Endothelial cell of umbilical vein (primary cell): Measurements from ENCODE around the gene ZNF398. TPM values are rescaled to one million over a fixed set of nuclear protein-coding genes. Genes with fewer than 3 reads are reported as not detected.
"Not testable (repeated sequence)": the region's sequence is repeated elsewhere in the genome, so short reads cannot be mapped to it uniquely, and the experiment has no call there.

Experiments used
- BruUV-seq: library from RNA; stranded (reverse); fragments of 400-500 nt; replicated peaks from 2 replicates; lab custom pipeline; 2021; lab: Mats Ljungman, UMichigan
- CTCF ChIA-PET: fragments of 300-600, 350-600 bp; sonication (Branson Sonifier 250); formaldehyde crosslinking; loops from one replicate; lab custom pipeline; 2021; ENCODE audit warnings: antibody characterized with exemption, inconsistent platforms; lab: Charles Lee
- POLR2A ChIA-PET: fragments of 300-600, 350-600 bp; sonication (Branson Sonifier 250); formaldehyde crosslinking; loops from one replicate; lab custom pipeline; 2021; ENCODE audit warnings: antibody characterized with exemption, inconsistent platforms; lab: Charles Lee
- DNase-seq: peaks from one replicate; pipeline ENCODE4 v3.0.0-alpha.2; 2011; ENCODE audit warnings: low read depth, low spot score
- FAIRE-seq: peaks from 2 replicates; lab custom pipeline; 2011; peaks lifted over from hg19 to GRCh38; lab: Jason Lieb, UNC
- H2AFZ ChIP-seq: 2 replicates; pipeline ENCODE4 v1.6.0; 2012; ENCODE audit warnings: low read depth, low read length, control low read depth, inconsistent platforms
- H3K27ac ChIP-seq: 2 replicates; pipeline ENCODE4 v1.5.1; 2011; ENCODE audit warnings: low read depth, mild to moderate bottlenecking, control low read depth, low read length, moderate library complexity; ENCODE audit not compliant: insufficient read depth
- H3K27me3 ChIP-seq, 2 experiments: 2 replicates each; pipeline versions ENCODE4 v1.6.0 to v1.6.1; 2011; ENCODE audit warnings: low read length in 2 of 2, mixed read lengths in 1 of 2; ENCODE audit not compliant: control insufficient read depth in 2 of 2, insufficient read depth in 2 of 2
- H3K36me3 ChIP-seq, 2 experiments: 2 replicates in 1 of 2; 3 replicates in 1 of 2; pipeline ENCODE4 v1.5.1; 2011; ENCODE audit warnings: low read length in 2 of 2, mild to moderate bottlenecking in 1 of 2, moderate library complexity in 1 of 2; ENCODE audit not compliant: control insufficient read depth in 2 of 2, insufficient read depth in 2 of 2; ENCODE audit errors: extremely low read depth in 1 of 2
- H3K4me1 ChIP-seq: 3 replicates; pipeline ENCODE4 v1.5.1; 2011; ENCODE audit warnings: mild to moderate bottlenecking, low read length; ENCODE audit not compliant: control insufficient read depth, insufficient read depth; ENCODE audit errors: extremely low read depth
- H3K4me2 ChIP-seq: 2 replicates; pipeline ENCODE4 v1.6.1; 2011; ENCODE audit warnings: low read length, control low read depth, mixed read lengths; ENCODE audit not compliant: insufficient read depth
- H3K4me3 ChIP-seq, 3 experiments: fragments of 200-600 bp in 1 of 3; sonication (generic), shearing (Covaris generic) in 1 of 3; replicated peaks in 1 of 3; 2 replicates each; pipeline ENCODE4 v1.5.1; 2011 to 2016; ENCODE audit warnings: control low read depth in 3 of 3, low read length in 3 of 3, mild to moderate bottlenecking in 2 of 3, inconsistent platforms in 1 of 3, low read depth in 1 of 3, moderate library complexity in 1 of 3; ENCODE audit not compliant: insufficient read depth in 1 of 3
- H3K79me2 ChIP-seq: 2 replicates; pipeline ENCODE4 v1.6.0; 2012; ENCODE audit warnings: low read length, inconsistent platforms; ENCODE audit not compliant: control insufficient read depth, insufficient read depth
- H3K9ac ChIP-seq: replicated peaks from 2 replicates; pipeline ENCODE3; 2011; ENCODE audit warnings: low read length, control low read depth; ENCODE audit not compliant: insufficient read depth; ENCODE audit errors: extremely low read depth
- H3K9me1 ChIP-seq: replicated peaks from 3 replicates; pipeline ENCODE4 v1.6.0; 2011; ENCODE audit warnings: mild to moderate bottlenecking, low read length; ENCODE audit not compliant: control insufficient read depth, insufficient read depth; ENCODE audit errors: extremely low read depth
- H3K9me3 ChIP-seq: replicated peaks from 2 replicates; pipeline ENCODE4 v1.5.1; 2012; ENCODE audit warnings: low read length, inconsistent platforms; ENCODE audit not compliant: control insufficient read depth, insufficient read depth
- H4K20me1 ChIP-seq: replicated peaks from 2 replicates; pipeline ENCODE3; 2011; ENCODE audit warnings: mild to moderate bottlenecking, low read length; ENCODE audit not compliant: control insufficient read depth, insufficient read depth; ENCODE audit errors: extremely low read depth
- EZH2 ChIP-seq: IDR thresholded peaks from 2 replicates; pipeline ENCODE4 v1.6.1; 2012; ENCODE audit warnings: borderline replicate concordance, low read depth, mild to moderate bottlenecking, moderate library complexity, low read length, inconsistent platforms; ENCODE audit not compliant: severe bottlenecking
- FOS ChIP-seq: IDR thresholded peaks from 2 replicates; pipeline ENCODE4 v1.6.1; 2011; ENCODE audit warnings: mild to moderate bottlenecking, low read length, moderate library complexity, borderline replicate concordance; ENCODE audit not compliant: insufficient read depth
- GATA2 ChIP-seq: IDR thresholded peaks from 2 replicates; pipeline ENCODE4 v1.7.0; 2011; ENCODE audit warnings: low read depth, mild to moderate bottlenecking, moderate library complexity, mixed read lengths, low read length; ENCODE audit not compliant: insufficient read length, insufficient read depth
- JUN ChIP-seq: IDR thresholded peaks from 2 replicates; pipeline ENCODE4 v1.6.1; 2011; ENCODE audit warnings: borderline replicate concordance, low read depth; ENCODE audit not compliant: insufficient read length, insufficient read depth
- MYC ChIP-seq: IDR thresholded peaks from one replicate; pipeline ENCODE4 v1.6.1; 2011; ENCODE audit warnings: mild to moderate bottlenecking, low read depth, low read length
- POLR2A ChIP-seq: IDR thresholded peaks from 2 replicates; pipeline ENCODE4 v1.6.1; 2012; ENCODE audit warnings: low read depth, mild to moderate bottlenecking, control low read depth, low read length
- POLR2AphosphoS5 ChIP-seq: IDR thresholded peaks from 2 replicates; pipeline ENCODE4 v1.6.1; 2012; ENCODE audit warnings: low read depth, mild to moderate bottlenecking, control low read depth, low read length, moderate library complexity; ENCODE audit not compliant: insufficient read depth
- dilution Hi-C: fragments of 300-500 bp; cut with MboI; formaldehyde crosslinking; loops from one replicate; pipeline ENCODE4 v1.15.0; 2019; ENCODE audit warnings: low sequenced_read_pairs; ENCODE audit not compliant: extremely low pct_ligation_motif_present
- intact Hi-C: fragments of 100-400 bp; cut with micrococcal nuclease; formaldehyde crosslinking; loops from one replicate; pipeline ENCODE4 v1.10.0; 2022
- polyA plus RNA-seq, 4 experiments: library from polyadenylated mRNA; depleted of rRNA in 3 of 4; stranded (reverse) in 3 of 4; unstranded in 1 of 4; fragments of >200 nt; gene quantifications; 2 replicates each; pipeline versions ENCODE4 v1.2.1 to v1.2.3, GENCODE V29; 2011 to 2012; ENCODE audit warnings: missing spikeins in 1 of 4
- total RNA-seq: library from RNA; stranded (reverse); gene quantifications from 2 replicates; pipeline ENCODE4 v1.2.3, GENCODE V29; 2021
- TF ChIP-seq, protein P1 (sequence below), 2 donors: IDR thresholded peaks; 1 replicate in 1 of 2; 2 replicates in 1 of 2; pipeline ENCODE4 v1.5.1; 2011; ENCODE audit warnings: low read length in 2 of 2, mild to moderate bottlenecking in 2 of 2, moderate library complexity in 2 of 2, control low read depth in 1 of 2, inconsistent platforms in 1 of 2, low read depth in 1 of 2; ENCODE audit not compliant: insufficient read depth in 1 of 2; ENCODE audit errors: extremely low read depth in 1 of 2
- TF ChIP-seq, protein P2 (sequence below): IDR thresholded peaks from 2 replicates; pipeline ENCODE4 v1.6.1; 2011; ENCODE audit not compliant: insufficient read depth, insufficient read length

The ZNF398 gene
- total and polyA plus RNA-seq, 2 donors (not counting 3 experiments of a cell fraction or from before 2014, with no cell fraction given): 7.5 to 10.6 TPM

DNA sequence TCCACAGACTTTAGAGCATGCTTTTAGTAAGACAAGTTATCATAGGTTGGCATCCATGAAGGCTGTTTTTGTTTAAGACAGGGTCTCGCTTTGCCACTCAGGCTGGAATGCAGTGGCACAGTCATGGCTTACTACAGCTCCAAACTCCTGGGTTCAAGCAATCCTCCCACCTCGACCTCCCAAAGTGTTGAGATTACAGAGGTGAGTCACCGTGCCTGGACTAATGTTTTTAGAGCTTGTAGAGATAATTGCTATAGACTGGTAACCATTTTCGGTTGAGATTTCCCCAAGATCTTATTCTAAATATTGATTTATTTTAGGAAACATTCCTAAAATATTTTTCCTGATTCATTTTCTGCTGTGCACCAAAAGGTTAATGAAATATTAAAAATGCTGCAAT is 5.4 kb upstream of the ZNF398 start:
- ChIA-PET CTCF (no interaction called here), POLR2A (no interaction called here)
- no peak for DNase-seq
- no TSS peak for BruUV-seq
- no peak overlapping the region for H3K4me2 ChIP-seq
- TF ChIP-seq POLR2A: no peak
- TF ChIP-seq POLR2AphosphoS5: no peak
- TF ChIP-seq JUN: no peak
- TF ChIP-seq GATA2: no peak
- no peak for TF ChIP-seq FOS
- TF ChIP-seq, protein P1, sequence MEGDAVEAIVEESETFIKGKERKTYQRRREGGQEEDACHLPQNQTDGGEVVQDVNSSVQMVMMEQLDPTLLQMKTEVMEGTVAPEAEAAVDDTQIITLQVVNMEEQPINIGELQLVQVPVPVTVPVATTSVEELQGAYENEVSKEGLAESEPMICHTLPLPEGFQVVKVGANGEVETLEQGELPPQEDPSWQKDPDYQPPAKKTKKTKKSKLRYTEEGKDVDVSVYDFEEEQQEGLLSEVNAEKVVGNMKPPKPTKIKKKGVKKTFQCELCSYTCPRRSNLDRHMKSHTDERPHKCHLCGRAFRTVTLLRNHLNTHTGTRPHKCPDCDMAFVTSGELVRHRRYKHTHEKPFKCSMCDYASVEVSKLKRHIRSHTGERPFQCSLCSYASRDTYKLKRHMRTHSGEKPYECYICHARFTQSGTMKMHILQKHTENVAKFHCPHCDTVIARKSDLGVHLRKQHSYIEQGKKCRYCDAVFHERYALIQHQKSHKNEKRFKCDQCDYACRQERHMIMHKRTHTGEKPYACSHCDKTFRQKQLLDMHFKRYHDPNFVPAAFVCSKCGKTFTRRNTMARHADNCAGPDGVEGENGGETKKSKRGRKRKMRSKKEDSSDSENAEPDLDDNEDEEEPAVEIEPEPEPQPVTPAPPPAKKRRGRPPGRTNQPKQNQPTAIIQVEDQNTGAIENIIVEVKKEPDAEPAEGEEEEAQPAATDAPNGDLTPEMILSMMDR (IDR thresholded peaks at IDR 0.05; ENCODE audit: extremely low read depth in 1 of 2, insufficient read depth in 1 of 2, low read depth in 1 of 2, low read length in 2 of 2): no peak
- TF ChIP-seq EZH2: no peak
- no peak for TF ChIP-seq MYC
- TF ChIP-seq, protein P2, sequence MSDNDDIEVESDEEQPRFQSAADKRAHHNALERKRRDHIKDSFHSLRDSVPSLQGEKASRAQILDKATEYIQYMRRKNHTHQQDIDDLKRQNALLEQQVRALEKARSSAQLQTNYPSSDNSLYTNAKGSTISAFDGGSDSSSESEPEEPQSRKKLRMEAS: no peak
- H3K36me3 ChIP-seq: no peaks in the 10 kb centered on the region
- no peaks in the 10 kb centered on the region for H3K4me1 ChIP-seq
- no peak overlapping the region for H3K27ac ChIP-seq
- H3K4me3 ChIP-seq: no peak overlapping the region
- H3K79me2 ChIP-seq: no peaks in the 10 kb centered on the region
- no peaks in the 10 kb centered on the region for H3K9me3 ChIP-seq
- no peak for FAIRE-seq
- intact Hi-C loops (loop anchor here (1.0 kb wide), 1 partner anchor 15 kb away; no protein-coding TSS in a partner anchor), dilution Hi-C loops (no loop called here)
- H4K20me1 ChIP-seq: no peaks in the 10 kb centered on the region
- H2AFZ ChIP-seq: no peak overlapping the region
- H3K9me1 ChIP-seq: no peaks in the 10 kb centered on the region
- H3K9ac ChIP-seq: no peak overlapping the region
- H3K27me3 ChIP-seq: no peaks in the 10 kb centered on the region

DNA sequence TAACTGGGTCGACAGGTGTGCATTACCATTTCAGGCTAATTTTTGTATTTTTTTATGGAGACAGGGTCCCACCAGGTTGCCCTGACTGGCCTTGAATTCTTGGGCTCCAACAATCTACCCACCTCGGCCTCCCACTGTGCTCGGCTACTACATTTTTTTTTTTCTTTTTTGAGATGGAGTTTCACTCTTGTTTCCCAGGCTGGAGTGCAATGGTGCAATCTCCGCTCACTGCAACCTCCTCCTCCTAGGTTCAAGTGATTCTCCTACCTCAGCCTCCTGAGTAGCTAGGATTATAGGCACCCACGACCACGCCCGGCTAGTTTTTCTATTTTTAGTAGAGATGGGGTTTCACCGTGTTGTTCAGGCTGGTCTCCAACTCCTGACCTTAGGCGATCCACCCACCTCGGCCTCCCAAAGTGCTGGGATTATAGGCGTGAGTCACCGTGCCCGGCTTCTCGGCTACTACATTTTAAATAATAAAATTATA is 2.8 kb upstream of the ZNF398 start:
- DNase-seq, FAIRE-seq, H3K9ac ChIP-seq, dilution Hi-C loops, H3K9me1 ChIP-seq, CTCF ChIA-PET, H3K4me2 ChIP-seq, intact Hi-C loops, H3K9me3 ChIP-seq, H3K4me3 ChIP-seq, H3K27me3 ChIP-seq, H3K4me1 ChIP-seq, H3K36me3 ChIP-seq, BruUV-seq, POLR2A ChIA-PET, H3K27ac ChIP-seq, H2AFZ ChIP-seq, H4K20me1 ChIP-seq: not testable (repeated sequence)
- peaks cover 17% of the 10 kb centered on the region for H3K79me2 ChIP-seq
